IPS-NIHi11 (cell line): ENCODE data around the gene CHST14.
"Not testable (repeated sequence)": the region's sequence is repeated elsewhere in the genome, so short reads cannot be mapped to it uniquely, and the experiment has no call there.

Experiments used
- DNase-seq: peaks from one replicate; pipeline ENCODE4 v3.0.0; 2012; ENCODE audit warnings: mixed read lengths, low spot score

The CHST14 gene

DNA sequence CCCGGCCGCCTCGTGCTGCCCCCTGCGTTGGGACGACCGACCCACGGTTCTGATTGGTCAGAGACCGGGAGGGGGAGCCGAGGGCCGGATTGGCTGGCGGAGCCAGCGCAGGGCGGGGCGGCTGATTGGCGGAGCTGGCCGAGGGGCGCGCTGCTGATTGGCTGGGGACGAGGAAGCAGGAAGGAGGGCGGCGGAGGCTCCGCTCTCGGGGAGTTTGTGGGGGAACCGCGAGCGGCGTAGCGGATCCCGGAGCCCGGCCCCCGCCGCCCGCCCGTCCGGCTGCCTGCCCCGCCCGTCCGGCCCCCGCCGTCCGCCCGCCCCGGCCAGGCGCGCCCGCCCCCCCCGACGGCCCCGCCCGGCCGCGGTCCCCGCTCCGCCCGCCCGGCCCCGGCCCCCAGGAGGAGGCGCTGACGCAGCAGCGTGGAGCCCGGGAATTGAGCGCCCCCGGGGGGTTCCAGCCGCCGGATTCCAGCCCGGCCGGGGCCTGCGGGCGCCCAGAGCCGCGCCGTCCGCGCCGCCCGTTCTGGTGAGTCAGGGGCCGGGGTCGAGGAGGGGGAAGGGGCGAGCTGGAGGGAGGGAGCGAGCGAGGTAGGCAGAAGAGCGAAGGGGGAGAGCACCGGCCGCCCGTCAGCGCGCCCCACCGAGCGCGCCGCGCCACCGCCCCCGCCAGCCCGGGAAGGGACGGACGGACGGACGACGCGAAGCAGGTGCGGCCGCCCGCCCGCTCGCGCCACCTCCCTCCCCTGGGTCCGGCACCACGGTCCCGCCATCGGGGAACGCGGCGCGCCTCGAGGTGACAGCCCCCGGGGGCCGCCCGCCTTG is 29.8 kb upstream of the CHST14 start, which contains the start of gene BAHD1:
BAHD1 (plus strand) TSS at position 211 of the 822 bp plus-strand sequence. CDS start 17,512 bp downstream, outside the sequence.
- peak; percentile 99 for DNase-seq

DNA sequence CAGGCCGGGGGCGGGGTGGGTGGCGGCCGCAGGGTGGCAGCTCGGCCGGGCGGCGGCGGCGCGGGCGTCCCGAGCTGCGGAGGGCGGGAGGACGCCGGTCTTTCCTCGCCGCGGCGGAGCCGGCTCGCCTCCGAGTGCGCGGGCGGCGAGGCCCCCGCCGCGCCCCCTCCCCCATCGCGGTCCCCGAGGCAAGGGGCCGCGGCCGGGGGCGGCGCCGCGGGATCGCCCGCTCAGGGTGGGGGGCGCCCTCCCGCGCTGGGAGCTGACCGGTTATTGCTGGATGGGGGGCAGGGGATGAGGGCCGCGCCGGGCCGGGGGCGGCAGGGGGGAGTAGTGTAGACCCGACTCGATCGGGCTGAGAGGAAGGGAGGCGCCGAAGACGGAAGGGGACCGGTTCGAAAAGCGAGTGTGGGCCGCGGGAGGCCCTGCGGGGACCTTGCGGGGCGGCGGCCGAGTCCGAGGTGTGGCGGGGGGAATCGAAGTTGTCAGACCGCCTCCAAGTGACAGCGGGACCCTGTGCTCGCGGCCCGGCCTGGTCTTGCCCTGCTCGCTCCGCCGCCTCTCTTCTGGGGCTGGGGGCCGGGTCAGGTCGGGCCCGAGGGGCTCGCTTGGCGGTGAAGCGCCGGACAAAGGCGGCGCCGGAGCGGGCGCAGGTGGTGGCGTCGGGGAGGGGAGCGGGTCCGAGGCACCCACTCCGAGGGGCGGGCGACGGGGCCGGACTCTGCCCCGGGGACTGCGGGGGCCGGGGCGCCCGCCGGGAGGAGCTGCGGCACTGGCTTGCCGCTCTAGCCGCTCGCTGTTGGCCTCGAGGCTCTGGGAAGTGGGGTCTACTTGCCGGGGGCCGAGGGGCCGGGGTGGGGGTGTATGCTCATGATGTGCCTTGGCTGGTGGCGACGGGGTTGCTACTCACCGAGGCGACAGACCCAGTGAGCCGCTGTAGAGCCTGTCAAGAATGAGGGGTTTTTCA is 28.9 kb upstream of the CHST14 start:
- DNase-seq: no peak

DNA sequence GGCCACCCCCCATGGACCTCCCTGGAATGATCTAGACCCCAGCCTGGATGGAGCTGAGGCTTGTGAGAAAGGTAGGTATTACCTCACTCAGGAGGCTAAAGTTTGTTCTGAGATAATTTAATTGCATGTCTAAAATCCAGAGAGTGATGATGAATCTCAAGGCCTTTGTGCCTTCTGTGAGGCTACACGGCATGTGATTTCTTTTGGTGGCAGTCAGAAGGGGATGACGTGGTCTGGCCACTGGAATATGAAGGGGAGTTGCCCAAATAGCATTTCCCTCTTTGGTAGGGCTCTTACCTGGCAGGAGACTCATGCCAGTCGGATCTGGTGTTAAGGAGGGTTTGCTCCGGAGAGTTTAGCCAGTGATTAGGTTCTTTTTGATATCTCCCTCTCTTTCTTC is 27.5 kb upstream of the CHST14 start:
- DNase-seq: no peak

DNA sequence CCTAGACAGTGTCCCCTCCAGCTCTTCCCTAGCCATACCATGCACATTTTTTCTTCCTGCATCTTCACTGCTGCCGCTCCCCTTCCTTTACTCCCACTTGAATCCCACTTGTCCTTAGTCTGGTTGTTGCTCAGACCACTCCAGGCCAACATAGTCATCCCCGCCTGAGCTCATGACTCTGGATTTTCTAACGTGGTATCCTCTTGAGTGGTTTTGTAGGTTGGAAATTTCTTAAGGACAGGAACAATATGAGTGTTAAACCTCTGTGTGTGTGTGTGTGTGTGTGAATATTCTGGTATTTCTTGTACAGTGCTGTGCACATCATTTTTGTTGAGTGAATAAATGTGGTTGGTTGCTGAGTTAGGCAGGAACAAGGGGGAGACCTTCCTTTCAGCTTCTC is 26.9 kb upstream of the CHST14 start:
- DNase-seq: no peak

DNA sequence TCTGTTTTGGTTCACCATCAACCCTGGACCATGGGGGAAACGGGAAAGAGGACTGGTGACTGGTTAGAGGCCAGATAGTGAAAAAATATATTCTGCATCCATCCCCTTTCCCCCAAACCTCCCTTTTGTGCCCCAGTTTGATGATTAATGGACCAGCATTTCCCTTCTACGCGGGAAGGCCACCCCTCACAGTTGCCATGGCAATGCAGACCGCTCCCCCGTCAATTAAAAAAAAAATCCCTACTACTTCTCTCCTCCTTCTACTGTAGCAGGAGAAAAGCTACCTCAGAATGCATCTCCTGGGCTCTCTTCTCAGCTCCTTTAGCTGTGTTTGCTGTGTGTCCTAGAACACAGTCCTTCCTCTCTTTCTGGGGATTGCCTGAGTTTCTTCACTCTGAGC is 26.0 kb upstream of the CHST14 start:
- DNase-seq: no peak

DNA sequence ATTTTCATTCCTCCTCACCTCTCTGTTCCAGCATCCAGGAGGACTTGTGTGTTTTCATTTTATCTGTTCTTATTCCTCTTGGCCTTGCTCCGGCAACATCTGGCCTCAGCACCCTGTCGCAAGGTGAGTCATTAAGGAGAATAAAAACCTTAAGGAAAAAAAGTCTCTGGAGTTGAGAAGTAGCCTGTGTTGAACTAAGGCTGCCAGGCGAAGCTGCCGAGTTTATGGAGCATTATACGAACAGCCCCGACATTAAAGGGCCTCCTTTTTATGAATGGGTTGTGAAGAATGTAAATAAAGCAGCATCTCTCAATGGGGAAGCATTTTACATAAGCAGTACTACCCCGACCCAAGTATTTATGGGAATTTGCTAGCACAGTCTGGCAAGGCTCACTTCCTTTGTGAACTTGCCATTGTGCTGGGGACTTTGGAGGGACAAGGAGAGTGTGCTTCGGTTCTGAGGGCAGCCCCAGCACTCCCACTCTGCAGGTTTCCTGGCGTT is 25.3 kb upstream of the CHST14 start:
- DNase-seq: no peak

DNA sequence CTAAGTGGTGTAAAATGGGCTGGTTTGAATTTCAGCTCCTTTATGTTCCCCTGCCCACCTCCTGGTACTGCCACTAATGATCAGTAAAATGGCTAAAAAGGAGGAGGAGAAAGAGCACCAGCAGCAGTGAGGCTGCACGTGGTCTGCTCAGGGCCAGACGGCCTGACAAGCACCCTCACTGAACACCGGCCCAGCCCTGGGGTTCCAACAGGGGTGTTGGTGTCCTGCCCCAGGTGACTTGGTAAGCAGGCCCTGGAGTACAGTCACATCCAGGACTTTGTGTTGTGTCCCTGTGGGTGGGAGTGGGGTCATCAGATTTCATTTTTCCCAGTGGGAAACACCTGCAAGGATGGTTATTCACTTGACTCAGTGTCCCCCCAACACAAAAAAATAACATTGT is 24.6 kb upstream of the CHST14 start:
- DNase-seq: no peak

DNA sequence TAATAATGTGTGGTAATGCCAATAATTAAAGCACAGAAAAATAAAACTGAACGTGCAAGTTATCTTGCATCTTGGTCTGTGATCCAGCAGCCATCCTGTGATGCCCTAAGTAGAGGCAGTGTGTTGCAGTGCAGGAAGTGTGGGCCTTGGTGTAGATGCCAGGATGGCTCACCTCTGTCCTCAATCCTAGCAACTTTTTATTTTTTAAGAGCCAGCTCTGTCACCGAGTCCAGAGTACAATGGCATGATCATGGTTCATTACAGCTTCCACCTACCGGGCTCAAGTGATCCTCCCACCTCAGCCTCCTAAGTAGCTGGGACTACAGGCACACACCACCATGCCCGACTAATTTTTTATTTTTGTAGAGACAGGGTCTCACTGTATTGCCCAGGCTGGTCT is 22.4 kb upstream of the CHST14 start:
- no peak for DNase-seq

DNA sequence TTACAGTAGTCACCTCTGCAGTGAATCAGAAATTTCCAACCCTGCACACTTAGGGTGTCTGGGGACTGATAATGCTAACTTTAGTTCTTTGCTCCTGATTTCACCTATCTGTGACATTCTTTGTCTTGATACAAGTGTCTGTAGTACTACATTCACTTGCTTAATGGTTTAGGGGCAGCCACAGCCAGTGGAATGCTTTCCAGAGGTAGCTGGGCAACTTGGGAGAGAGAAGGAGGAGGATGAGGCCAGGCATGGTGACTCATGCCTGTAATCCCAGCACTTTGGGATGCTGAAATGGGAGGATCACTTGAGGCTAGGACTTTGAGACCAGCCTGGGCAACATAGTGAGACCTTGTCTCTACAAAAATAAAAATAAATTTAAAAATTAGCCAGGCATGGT is 21.5 kb upstream of the CHST14 start:
- no peak for DNase-seq

DNA sequence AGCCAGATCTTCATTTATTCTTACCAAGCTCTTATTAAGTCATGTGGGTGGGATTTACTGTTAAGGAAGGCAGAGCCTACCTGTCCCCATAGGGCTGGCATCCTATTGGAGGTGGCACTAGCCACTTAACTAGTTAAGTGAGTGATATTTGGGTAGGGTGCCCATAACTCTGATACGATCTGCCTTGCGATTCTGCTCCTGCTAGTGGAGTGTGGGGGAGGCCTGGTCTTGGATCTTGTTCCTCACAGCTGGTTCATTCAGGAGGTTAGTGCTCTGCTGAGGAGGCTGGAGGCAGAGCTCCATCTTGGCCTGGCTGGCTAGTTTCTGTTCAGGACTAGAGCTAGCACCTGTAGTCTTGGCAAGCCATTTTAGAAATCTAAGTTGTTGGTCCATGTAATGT is 20.7 kb upstream of the CHST14 start:
- no peak for DNase-seq

DNA sequence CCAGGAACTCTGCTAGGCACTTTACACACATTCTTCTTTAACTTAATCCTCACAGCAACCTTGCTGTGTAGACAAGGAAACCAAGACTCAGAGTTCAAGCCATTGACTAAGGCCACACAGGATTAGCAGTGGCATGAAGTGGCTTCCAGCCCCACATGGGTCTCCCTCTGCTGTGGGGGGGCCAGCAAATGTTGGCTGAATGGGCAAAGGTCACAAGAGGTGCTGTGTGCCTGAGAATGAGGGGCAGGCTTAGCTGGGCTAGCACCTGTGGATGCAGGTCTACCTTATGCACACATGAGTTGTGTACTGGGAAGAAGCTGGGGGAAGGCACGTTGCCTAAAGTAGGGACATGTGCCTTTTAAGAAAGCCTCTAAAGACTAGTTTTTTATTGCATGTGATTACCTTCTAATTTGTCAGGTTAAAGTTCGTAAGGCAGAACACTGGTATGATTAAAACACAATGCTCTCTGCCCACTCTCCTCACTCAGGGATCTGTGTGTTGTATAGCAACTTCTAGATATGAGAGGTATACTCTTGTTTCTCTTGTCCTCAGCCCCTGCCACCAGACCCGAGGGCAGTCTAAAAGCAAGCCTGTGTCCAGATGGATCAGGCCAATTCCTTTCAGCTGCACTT is 19.1 kb upstream of the CHST14 start:
- DNase-seq: no peak

DNA sequence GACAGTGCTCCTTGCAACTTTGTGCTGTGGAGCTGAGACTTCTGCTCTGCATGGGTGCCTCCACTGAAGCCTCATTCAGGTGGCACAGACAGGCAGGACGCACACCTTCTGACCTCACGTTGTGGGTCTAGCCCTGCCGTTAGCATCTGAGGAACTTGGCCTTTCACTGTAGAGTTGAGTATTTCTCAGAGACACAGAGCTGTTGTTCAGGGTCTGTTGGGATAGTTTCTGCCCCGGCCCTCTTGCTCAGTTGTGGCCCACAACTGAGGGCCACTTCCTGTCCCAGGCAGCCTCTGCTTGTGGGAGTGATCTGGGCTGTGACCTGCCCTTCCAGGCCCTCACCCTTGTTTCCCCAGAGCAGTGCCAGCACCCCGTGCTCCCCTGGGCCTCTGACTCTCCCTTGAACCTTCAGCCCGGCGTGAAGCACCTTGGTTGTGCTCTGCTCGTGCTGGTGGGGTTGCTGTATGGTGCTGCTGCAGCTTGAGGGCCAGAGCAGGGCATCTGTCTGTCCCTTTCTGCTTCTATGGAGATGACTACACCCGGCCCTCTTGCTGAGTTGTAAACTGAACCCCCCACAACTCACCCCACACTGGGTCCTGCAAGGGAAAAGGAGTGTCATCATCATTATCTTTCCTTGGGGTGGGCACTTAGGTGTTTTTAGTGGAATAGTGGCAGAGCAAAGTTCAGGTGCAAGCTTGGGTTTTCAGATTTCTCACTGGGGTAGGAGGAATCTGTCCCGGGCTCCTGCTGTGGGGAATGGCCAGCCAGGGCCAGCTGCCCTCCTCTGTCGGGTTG is 18.3 kb upstream of the CHST14 start:
- DNase-seq: no peak

DNA sequence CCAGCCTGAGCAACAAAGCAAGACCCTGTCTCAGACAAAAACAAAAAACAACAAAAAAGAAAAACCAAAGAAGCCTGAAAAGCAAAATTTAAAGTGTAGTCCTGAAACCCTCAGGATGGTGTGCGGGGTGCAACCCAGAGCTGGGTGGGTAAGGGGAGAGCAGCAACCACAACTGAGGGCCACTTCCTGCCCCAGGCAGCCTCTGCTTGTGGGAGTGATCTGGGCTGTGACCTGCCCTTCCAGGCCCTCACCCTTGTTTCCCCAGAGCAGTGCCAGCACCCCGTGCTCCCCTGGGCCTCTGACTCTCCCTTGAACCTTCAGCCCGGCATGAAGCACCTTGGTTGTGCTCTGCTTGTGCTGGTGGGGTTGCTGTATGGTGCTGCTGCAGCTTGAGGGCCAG is 16.8 kb upstream of the CHST14 start:
- DNase-seq: not testable (repeated sequence)

DNA sequence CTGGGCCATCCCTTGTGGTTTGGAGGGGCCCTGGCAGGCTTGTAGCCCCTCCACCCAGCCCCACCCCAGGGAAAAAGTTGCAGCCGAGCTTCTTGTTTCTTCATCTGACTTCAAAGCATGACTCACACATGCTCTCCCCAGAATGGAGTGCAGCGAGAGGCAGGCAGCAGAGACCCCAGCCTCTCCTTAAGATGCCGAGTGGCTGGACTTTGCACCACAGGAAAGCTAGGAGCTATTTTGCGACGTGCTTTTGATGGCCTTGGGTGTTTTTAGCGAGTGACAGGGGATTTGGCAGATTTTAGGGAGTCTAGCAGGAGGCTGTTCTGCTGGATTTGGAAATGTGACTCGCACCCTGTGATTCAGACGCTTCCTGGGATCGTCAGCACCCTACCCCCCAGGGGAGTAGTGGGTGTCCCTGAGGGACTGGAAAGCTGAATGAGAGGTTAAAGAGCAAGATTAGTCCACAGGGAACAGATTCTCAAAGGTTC is 15.8 kb upstream of the CHST14 start:
- no peak for DNase-seq

DNA sequence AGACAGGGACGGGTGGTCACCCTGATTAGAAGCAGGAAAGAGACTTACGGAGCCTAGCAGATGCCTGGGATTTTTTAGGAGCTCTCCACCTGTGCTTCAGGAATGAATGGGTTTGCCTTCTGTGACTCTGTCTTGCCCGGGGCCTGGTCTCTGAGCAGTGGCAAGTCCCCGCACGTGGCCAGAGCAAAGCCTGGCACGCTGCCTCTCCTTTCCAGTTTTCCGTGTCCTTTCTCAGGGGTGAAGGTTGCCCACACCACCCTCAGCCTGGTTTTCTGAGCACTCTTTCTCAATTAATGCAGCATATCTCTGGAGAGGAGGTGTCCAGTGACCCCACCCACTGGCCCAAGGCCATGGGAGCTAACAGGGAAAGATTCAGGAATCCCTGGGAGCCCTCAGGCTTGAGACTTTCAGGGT is 14.5 kb upstream of the CHST14 start:
- no peak for DNase-seq

DNA sequence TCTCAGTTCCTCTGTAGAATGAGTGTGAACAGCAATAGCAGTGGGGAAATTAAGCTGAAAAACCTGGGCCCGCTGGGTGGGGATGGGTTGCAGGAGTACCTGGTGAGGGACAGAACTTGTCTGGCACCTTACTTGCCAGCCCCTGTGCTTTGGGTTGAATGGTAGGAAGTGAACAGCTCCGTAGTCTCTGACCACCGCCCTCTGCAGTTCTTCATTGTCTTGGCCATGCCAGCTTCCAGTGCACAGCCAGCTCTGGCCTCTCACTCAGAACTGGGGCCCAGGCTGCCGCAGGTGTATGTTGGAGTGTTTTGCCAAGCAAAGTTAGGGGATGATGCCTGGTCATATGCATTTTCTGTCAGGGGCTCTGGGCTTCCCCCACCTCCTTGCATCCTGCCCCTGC is 14.0 kb upstream of the CHST14 start:
- no peak for DNase-seq

DNA sequence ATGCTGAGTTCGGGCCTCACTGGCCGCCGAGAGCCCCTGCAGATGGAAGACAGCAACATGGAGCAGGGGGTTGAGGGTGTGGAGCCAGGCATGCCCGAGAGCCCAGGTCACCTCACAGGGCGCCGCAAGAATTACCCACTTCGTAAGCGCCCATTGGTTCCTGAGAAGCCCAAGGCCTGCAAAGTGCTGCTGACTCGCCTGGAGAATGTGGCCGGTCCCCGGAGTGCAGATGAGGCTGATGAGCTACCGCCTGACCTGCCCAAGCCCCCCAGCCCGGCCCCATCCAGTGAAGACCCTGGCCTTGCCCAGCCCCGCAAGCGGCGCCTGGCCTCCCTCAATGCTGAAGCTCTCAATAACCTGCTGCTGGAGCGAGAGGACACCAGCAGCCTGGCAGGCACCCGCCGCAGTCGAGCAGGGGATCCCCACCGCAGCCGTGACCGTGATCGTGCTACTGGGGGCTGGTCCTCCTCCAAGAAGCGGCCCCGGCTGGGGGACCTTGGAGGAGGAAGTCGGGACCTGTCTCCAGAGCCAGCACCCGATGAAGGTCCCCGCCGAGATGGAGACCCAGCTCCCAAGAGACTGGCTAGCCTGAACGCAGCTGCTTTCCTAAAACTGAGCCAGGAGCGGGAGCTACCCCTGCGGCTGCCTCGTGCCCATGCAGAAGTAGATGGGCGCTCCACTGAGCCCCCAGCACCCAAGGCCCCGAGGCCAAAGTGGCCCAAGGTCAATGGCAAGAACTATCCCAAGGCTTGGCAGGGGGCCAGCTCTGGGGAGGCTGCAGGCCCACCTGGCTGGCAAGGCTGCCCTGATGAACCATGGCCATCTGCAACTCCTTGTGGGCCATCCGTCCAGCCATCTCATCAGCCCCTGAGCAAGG is 12.1 kb upstream of the CHST14 start:
- DNase-seq: no peak

DNA sequence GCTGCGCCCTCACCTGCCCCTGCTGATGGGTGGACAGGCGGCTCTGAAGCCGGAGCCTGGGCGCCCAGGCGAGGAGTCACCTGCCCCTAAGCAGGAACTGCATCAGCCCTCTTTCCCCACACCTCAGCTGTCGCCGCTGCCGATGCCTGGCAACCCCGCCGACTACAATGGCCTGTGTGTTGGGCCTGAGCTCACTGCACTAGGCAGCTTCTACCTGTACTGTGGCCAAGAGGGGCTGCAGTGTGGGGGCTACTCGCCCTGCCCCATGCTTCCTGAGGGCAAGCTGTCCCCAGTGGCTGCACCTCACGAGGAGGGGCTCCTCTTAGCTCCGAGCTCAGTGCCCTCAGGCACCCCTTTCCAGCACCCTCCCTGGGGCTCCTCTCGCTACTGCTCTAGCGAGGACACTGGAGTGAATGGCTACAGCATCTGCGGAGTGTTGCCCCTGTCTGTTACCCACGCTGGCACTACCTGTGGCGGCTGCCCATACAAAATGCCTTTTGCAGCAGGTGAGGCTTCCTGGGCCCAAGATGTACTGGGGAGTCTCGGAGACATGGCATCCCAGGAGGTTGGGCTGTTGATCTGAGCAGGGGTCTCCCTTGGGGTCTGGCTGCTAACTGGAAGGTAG is 11.3 kb upstream of the CHST14 start:
- DNase-seq: no peak

DNA sequence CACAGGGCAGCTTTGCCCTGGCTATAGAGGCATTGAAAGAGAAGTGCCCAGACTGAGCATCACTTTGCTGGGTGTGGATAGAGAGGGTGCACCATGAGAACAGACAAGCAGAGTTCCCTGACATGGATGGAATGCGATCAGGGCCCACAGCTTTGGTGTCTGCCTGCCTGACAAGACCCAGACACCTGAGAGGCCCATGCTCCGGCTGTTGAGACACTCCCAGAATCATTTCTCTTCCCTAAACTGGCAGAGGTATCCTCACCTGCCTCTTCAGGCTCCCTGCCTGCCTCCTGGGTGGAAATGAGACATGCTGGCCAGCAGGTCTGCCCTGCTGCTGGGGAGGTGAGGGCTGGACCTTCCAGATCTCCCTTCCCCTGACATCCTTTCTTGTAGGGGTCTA is 10.4 kb upstream of the CHST14 start:
- DNase-seq: no peak

DNA sequence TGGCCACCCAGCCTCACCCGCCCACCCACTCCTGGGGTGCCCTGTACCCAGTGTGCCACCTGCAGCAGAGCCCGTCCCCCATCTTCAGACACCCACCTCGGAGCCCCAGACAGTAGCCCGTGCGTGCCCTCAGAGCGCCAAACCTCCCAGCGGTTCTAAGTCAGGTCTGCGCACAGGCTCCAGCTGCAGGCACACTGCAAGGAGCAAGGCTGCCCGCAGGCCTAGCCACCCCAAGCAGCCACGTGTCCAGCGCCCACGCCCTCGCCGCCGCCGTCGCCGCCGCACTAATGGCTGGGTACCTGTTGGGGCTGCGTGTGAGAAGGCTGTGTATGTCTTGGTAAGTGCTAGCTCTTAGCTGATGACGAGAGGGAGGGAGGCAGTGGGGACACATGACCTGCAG is 8.8 kb upstream of the CHST14 start:
- no peak for DNase-seq
